H9 (cell line): Measurements from ENCODE around the gene NMU. TPM values are rescaled to one million over a fixed set of nuclear protein-coding genes. Genes with fewer than 3 reads are reported as not detected.

Experiments used
- DNase-seq: peaks from one replicate; pipeline ENCODE4 v3.0.0-alpha.2; 2017
- H2AFZ ChIP-seq: one replicate; pipeline ENCODE4 v1.6.1; 2013; ENCODE audit warnings: mild to moderate bottlenecking, low read length, control low read depth, moderate library complexity
- H2AK5ac ChIP-seq: 2 replicates; pipeline ENCODE4 v1.6.1; 2013; ENCODE audit warnings: low read length, control low read depth, mixed read lengths; ENCODE audit not compliant: insufficient read length
- H2BK120ac ChIP-seq: one replicate; pipeline ENCODE4 v1.6.1; 2013; ENCODE audit warnings: low read depth, mild to moderate bottlenecking, low read length, control low read depth, inconsistent platforms; ENCODE audit not compliant: poor library complexity, severe bottlenecking
- H2BK12ac ChIP-seq: 2 replicates; pipeline ENCODE4 v1.6.1; 2013; ENCODE audit warnings: low read length, control low read depth, mixed read lengths, low read depth; ENCODE audit not compliant: insufficient read length
- H2BK15ac ChIP-seq: 2 replicates; pipeline ENCODE4 v1.6.1; 2013; ENCODE audit warnings: low read depth, low read length, control low read depth
- H2BK20ac ChIP-seq: one replicate; pipeline ENCODE4 v1.6.1; 2013; ENCODE audit warnings: low read depth, mild to moderate bottlenecking, low read length, control low read depth, inconsistent platforms; ENCODE audit not compliant: poor library complexity, severe bottlenecking
- H2BK5ac ChIP-seq: 2 replicates; pipeline ENCODE4 v1.6.1; 2013; ENCODE audit warnings: low read length, control low read depth, mixed read lengths; ENCODE audit not compliant: insufficient read length
- H3K14ac ChIP-seq: 2 replicates; pipeline ENCODE4 v1.6.1; 2013; ENCODE audit warnings: low read length, control low read depth; ENCODE audit not compliant: insufficient read depth
- H3K18ac ChIP-seq: 2 replicates; pipeline ENCODE4 v1.6.1; 2013; ENCODE audit warnings: low read depth, mild to moderate bottlenecking, mixed read lengths, low read length, control low read depth; ENCODE audit not compliant: insufficient read length
- H3K23ac ChIP-seq: 2 replicates; pipeline ENCODE4 v1.6.1; 2013; ENCODE audit warnings: low read length, control low read depth, mixed read lengths, low read depth; ENCODE audit not compliant: insufficient read length
- H3K23me2 ChIP-seq: 2 replicates; pipeline ENCODE4 v1.6.1; 2013; ENCODE audit warnings: low read depth, mild to moderate bottlenecking, mixed read lengths, low read length, control low read depth; ENCODE audit not compliant: insufficient read length, poor library complexity, severe bottlenecking
- H3K27ac ChIP-seq: 2 replicates; pipeline ENCODE4 v1.5.1; 2013; ENCODE audit warnings: low read length, control low read depth, mixed read lengths, low read depth; ENCODE audit not compliant: insufficient read length
- H3K27me3 ChIP-seq: 2 replicates; pipeline ENCODE4 v1.6.1; 2013; ENCODE audit warnings: low read length, control low read depth, inconsistent platforms; ENCODE audit not compliant: insufficient read depth
- H3K4ac ChIP-seq: 2 replicates; pipeline ENCODE4 v1.6.1; 2013; ENCODE audit warnings: low read depth, mild to moderate bottlenecking, control low read depth, inconsistent platforms, low read length, moderate library complexity
- H3K4me1 ChIP-seq: 2 replicates; pipeline ENCODE4 v1.6.1; 2013; ENCODE audit warnings: low read length, control low read depth, inconsistent platforms; ENCODE audit not compliant: insufficient read depth
- H3K4me2 ChIP-seq: 2 replicates; pipeline ENCODE4 v1.6.1; 2013; ENCODE audit warnings: low read length, control low read depth, mixed read lengths; ENCODE audit not compliant: insufficient read length, insufficient read depth
- H3K56ac ChIP-seq: 2 replicates; pipeline ENCODE4 v1.6.1; 2013; ENCODE audit warnings: low read depth, mild to moderate bottlenecking, mixed read lengths, low read length, control low read depth; ENCODE audit not compliant: insufficient read length
- H3K79me1 ChIP-seq: 2 replicates; pipeline ENCODE4 v1.6.1; 2013; ENCODE audit warnings: low read depth, mild to moderate bottlenecking, moderate library complexity, low read length, control low read depth, inconsistent platforms; ENCODE audit not compliant: insufficient read depth, poor library complexity, severe bottlenecking
- H3K79me2 ChIP-seq: 2 replicates; pipeline ENCODE4 v1.6.1; 2013; ENCODE audit warnings: low read length, control low read depth, inconsistent platforms; ENCODE audit not compliant: insufficient read depth
- H3K9ac ChIP-seq: 2 replicates; pipeline ENCODE4 v1.6.1; 2013; ENCODE audit warnings: low read length, control low read depth, mixed read lengths; ENCODE audit not compliant: insufficient read length; ENCODE audit errors: extremely low read depth
- H3K9me3 ChIP-seq: one replicate; pipeline ENCODE4 v1.6.1; 2013; ENCODE audit warnings: low read depth, low read length, inconsistent platforms; ENCODE audit not compliant: control insufficient read depth
- H3T11ph ChIP-seq: one replicate; pipeline ENCODE4 v1.6.1; 2013; ENCODE audit warnings: mild to moderate bottlenecking, low read length, control low read depth, inconsistent platforms
- H4K20me1 ChIP-seq: one replicate; pipeline ENCODE4 v1.6.1; 2013; ENCODE audit not compliant: control insufficient read depth, insufficient read length, insufficient read depth
- H4K5ac ChIP-seq: 2 replicates; pipeline ENCODE4 v1.6.1; 2013; ENCODE audit warnings: low read depth, mild to moderate bottlenecking, mixed read lengths, low read length, control low read depth; ENCODE audit not compliant: insufficient read length
- H4K8ac ChIP-seq: replicated peaks from 2 replicates; pipeline ENCODE4 v1.6.1; 2013; ENCODE audit warnings: low read length, control low read depth, mixed read lengths, low read depth; ENCODE audit not compliant: insufficient read length
- H4K91ac ChIP-seq: 2 replicates; pipeline ENCODE4 v1.6.1; 2013; ENCODE audit warnings: low read depth, mild to moderate bottlenecking, moderate library complexity, mixed read lengths, low read length, control low read depth; ENCODE audit not compliant: insufficient read length
- H3K27ac Mint-ChIP-seq, 3 experiments: 2 replicates in 2 of 3; 3 replicates in 1 of 3; pipeline ENCODE4 v1.8.0; 2020 to 2021; ENCODE audit warnings: mixed read lengths in 3 of 3, mild to moderate bottlenecking in 1 of 3, moderate library complexity in 1 of 3
- H3K27me3 Mint-ChIP-seq: 2 replicates; pipeline ENCODE4 v1.8.0; 2021; ENCODE audit warnings: low read depth, mild to moderate bottlenecking, moderate library complexity, mixed read lengths
- H3K36me3 Mint-ChIP-seq, 3 experiments: 2 replicates in 2 of 3; 3 replicates in 1 of 3; pipeline ENCODE4 v1.8.0; 2020 to 2021; ENCODE audit warnings: low read depth in 3 of 3, mixed read lengths in 3 of 3; ENCODE audit not compliant: insufficient read depth in 1 of 3
- H3K4me1 Mint-ChIP-seq, 2 experiments: 2 replicates each; pipeline ENCODE4 v1.8.0; 2020; ENCODE audit warnings: mixed read lengths in 2 of 2
- H3K4me3 Mint-ChIP-seq, 2 experiments: 2 replicates in 1 of 2; 3 replicates in 1 of 2; pipeline ENCODE4 v1.8.0; 2020 to 2021; ENCODE audit warnings: mild to moderate bottlenecking in 2 of 2, mixed read lengths in 2 of 2, moderate library complexity in 1 of 2
- H3K9me3 Mint-ChIP-seq, 2 experiments: 2 replicates in 1 of 2; 3 replicates in 1 of 2; pipeline ENCODE4 v1.8.0; 2020; ENCODE audit warnings: mild to moderate bottlenecking in 2 of 2, mixed read lengths in 2 of 2, moderate library complexity in 1 of 2
- WGBS: extraction: QIAGEN DNeasy Blood & Tissue Kit; methylation state at CpG from one replicate; pipeline ENCODE4 v1.1.7; 2013; ENCODE audit warnings: missing lambda C conversion rate, low lambda C conversion rate, mixed read lengths; ENCODE audit not compliant: insufficient read length; ENCODE audit errors: extremely low coverage; 5-methylcytosine and 5-hydroxymethylcytosine counted together
- total RNA-seq: library from RNA; stranded (reverse); gene quantifications from 2 replicates; pipeline ENCODE4 v1.2.1, GENCODE V29; 2021
- TF ChIP-seq, protein P1 (sequence below): fragments of 200-600 bp; sonication (generic); conservative IDR thresholded peaks from 3 replicates; pipeline ENCODE4 v1.8.0; 2021; ENCODE audit warnings: antibody characterized with exemption, mild to moderate bottlenecking

NMU gene
- total RNA-seq, 1 experiment from 2014 or later, result 12.9 TPM

DNA sequence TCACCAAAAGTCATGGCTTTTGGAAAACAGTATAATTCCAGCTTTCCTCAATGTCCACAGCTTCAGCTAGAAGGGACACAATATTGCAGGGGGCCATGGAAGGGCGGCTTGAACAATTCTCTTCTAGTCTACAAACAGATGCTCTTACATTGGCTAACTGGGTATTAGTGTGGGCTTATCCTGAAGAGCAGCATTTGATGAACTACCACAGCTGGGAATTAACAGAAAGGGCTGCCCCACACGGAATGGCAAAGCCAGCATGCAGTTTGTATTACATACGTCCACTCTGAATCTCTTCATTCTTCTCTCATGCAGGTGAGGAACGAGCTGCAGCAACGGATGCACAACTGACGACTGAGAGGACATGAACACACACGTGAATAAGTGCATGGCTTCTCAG, 31.1 kb downstream of the NMU start:
- no peak overlapping the region for H3K23ac ChIP-seq
- H4K20me1 ChIP-seq, result no peaks in the 10 kb centered on the region
- no peak overlapping the region for H4K91ac ChIP-seq
- peaks cover 7 to 12% of the 10 kb centered on the region in 2 experiments for H3K4me1 Mint-ChIP-seq
- H3K23me2 ChIP-seq, result no peaks in the 10 kb centered on the region
- no peak overlapping the region for H3K56ac ChIP-seq
- peaks cover 0 to 6% (median 0%) of the 10 kb centered on the region in 3 experiments; a peak in 1 of 7 replicates for H3K36me3 Mint-ChIP-seq
- H3K27ac Mint-ChIP-seq, result no peak overlapping the region
- H2BK120ac ChIP-seq, result no peak overlapping the region
- no peak overlapping the region for H3K4me3 Mint-ChIP-seq
- H2AK5ac ChIP-seq, result no peak overlapping the region
- no peak overlapping the region for H3T11ph ChIP-seq
- no peak overlapping the region for H3K14ac ChIP-seq
- H2BK15ac ChIP-seq, result no peak overlapping the region
- no peak overlapping the region for H4K5ac ChIP-seq
- TF ChIP-seq, protein P1, sequence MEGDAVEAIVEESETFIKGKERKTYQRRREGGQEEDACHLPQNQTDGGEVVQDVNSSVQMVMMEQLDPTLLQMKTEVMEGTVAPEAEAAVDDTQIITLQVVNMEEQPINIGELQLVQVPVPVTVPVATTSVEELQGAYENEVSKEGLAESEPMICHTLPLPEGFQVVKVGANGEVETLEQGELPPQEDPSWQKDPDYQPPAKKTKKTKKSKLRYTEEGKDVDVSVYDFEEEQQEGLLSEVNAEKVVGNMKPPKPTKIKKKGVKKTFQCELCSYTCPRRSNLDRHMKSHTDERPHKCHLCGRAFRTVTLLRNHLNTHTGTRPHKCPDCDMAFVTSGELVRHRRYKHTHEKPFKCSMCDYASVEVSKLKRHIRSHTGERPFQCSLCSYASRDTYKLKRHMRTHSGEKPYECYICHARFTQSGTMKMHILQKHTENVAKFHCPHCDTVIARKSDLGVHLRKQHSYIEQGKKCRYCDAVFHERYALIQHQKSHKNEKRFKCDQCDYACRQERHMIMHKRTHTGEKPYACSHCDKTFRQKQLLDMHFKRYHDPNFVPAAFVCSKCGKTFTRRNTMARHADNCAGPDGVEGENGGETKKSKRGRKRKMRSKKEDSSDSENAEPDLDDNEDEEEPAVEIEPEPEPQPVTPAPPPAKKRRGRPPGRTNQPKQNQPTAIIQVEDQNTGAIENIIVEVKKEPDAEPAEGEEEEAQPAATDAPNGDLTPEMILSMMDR, result no peak
- H3K4ac ChIP-seq, result no peak overlapping the region
- no peak overlapping the region for H2BK20ac ChIP-seq
- H3K18ac ChIP-seq, result no peak overlapping the region
- no peak overlapping the region for H2BK5ac ChIP-seq
- H2BK12ac ChIP-seq, result no peak overlapping the region
- no peaks in the 10 kb centered on the region for H3K27me3 ChIP-seq
- no peaks in the 10 kb centered on the region for H3K27me3 Mint-ChIP-seq
- H3K79me2 ChIP-seq, result no peaks in the 10 kb centered on the region
- no peaks in the 10 kb centered on the region for H3K79me1 ChIP-seq
- H3K9me3 Mint-ChIP-seq, result no peaks in the 10 kb centered on the region
- H3K4me2 ChIP-seq, result no peak overlapping the region
- DNase-seq, result no peak
- H3K9me3 ChIP-seq, result no peaks in the 10 kb centered on the region
- no peak overlapping the region for H3K9ac ChIP-seq
- WGBS, result no CpG with 5 or more reads among the region's 7 CpGs
- no peak overlapping the region for H4K8ac ChIP-seq
- H3K27ac ChIP-seq, result no peak overlapping the region
- H2AFZ ChIP-seq, result no peak overlapping the region
- no peaks in the 10 kb centered on the region for H3K4me1 ChIP-seq
